ENCODE data around the gene MAMDC4. TPM values are rescaled to one million over a fixed set of nuclear protein-coding genes. Genes with fewer than 3 reads are reported as not detected.
"Not testable (repeated sequence)": the region's sequence is repeated elsewhere in the genome, so short reads cannot be mapped to it uniquely, and the experiment has no call there.

The MAMDC4 gene
- total RNA-seq, 1 experiment from 2014 or later, result 17.3 TPM

- H3K9me3 ChIP-seq (ENCODE audit: control insufficient read depth in 1 of 2, insufficient read depth in 1 of 2, low read depth in 1 of 2, low read length in 2 of 2); DNase-seq (ENCODE audit: low read depth, low spot score); H3K79me2 ChIP-seq (ENCODE audit: insufficient read depth, low read length); H2AFZ ChIP-seq (ENCODE audit: low read depth, low read length, poor library complexity, severe bottlenecking); H3K4me2 ChIP-seq (ENCODE audit: low read length); CTCF ChIA-PET; H3K27me3 ChIP-seq (ENCODE audit: insufficient read depth, low read length); H3K9me2 ChIP-seq (ENCODE audit: insufficient read depth); POLR2A ChIA-PET; H4K20me1 ChIP-seq (ENCODE audit: insufficient read depth); BruUV-seq (replicated peaks); intact Hi-C loops (cut with micrococcal nuclease); H3K4me3 ChIP-seq (replicated peaks in 1 of 2; ENCODE audit: low read depth in 1 of 2, low read length in 2 of 2); H3K27ac ChIP-seq (ENCODE audit: low read depth, low read length); H3K9ac ChIP-seq (ENCODE audit: low read length); RAD21 ChIA-PET (ENCODE audit: low non-redundant PET in 1 of 2, low total read pairs in 2 of 2, uncharacterized antibody in 2 of 2, unreplicated experiment in 2 of 2); H3K36me3 ChIP-seq (ENCODE audit: control insufficient read depth in 1 of 2, insufficient read depth in 2 of 2, low read length in 2 of 2); ATAC-seq: not testable (repeated sequence)
- H3K4me1 ChIP-seq (ENCODE audit: control insufficient read depth in 1 of 2, insufficient read depth in 2 of 2, low read length in 2 of 2), result peaks cover 26 to 37% of the 10 kb centered on the region in 2 experiments
Observed at GRCh38 chr9:136803009-136803550, 49.1 kb upstream of the MAMDC4 start.

GRCh38 chr9:136803551-136804508 lies 48.3 kb upstream of the MAMDC4 start:
- Histone ChIP-seq H3K27me3 (ENCODE audit: insufficient read depth, low read length) (no peaks in the 10 kb centered on the region), H3K27ac (ENCODE audit: low read depth, low read length) (no peak overlapping the region), H3K9me3 (ENCODE audit: control insufficient read depth in 1 of 2, insufficient read depth in 1 of 2, low read depth in 1 of 2, low read length in 2 of 2) (no peaks in the 10 kb centered on the region), H3K4me1 (ENCODE audit: control insufficient read depth in 1 of 2, insufficient read depth in 2 of 2, low read length in 2 of 2) (peaks cover 26 to 37% of the 10 kb centered on the region in 2 experiments), H3K36me3 (ENCODE audit: control insufficient read depth in 1 of 2, insufficient read depth in 2 of 2, low read length in 2 of 2) (no peaks in the 10 kb centered on the region), H3K9ac (ENCODE audit: low read length) (no peak overlapping the region), H3K4me3 (replicated peaks in 1 of 2; ENCODE audit: low read depth in 1 of 2, low read length in 2 of 2) (no peak overlapping the region), H4K20me1 (ENCODE audit: insufficient read depth) (no peaks in the 10 kb centered on the region), H3K79me2 (ENCODE audit: insufficient read depth, low read length) (peaks cover 17% of the 10 kb centered on the region), H2AFZ (ENCODE audit: low read depth, low read length, poor library complexity, severe bottlenecking) (no peak overlapping the region), H3K4me2 (ENCODE audit: low read length) (no peak overlapping the region), H3K9me2 (ENCODE audit: insufficient read depth) (no peaks in the 10 kb centered on the region)
- intact Hi-C loops (cut with micrococcal nuclease), result no loop called here
- CTCF ChIA-PET, result no interaction called here
- POLR2A ChIA-PET, result no interaction called here
- ATAC-seq (no peak), DNase-seq (ENCODE audit: low read depth, low spot score) (no peak)
- RAD21 ChIA-PET (ENCODE audit: low non-redundant PET in 1 of 2, low total read pairs in 2 of 2, uncharacterized antibody in 2 of 2, unreplicated experiment in 2 of 2), result no interaction called here
- no TSS peak for BruUV-seq (replicated peaks)
- TF ChIP-seq CTCF (IDR thresholded peaks at IDR 0.05 in 2 of 3, conservative IDR thresholded peaks at IDR 0.05 in 1 of 3; ENCODE audit: borderline replicate concordance in 1 of 3, insufficient read depth in 1 of 3, low read depth in 2 of 3, low read length in 2 of 3), result no peak
- no peak for TF ChIP-seq POLR2A (IDR thresholded peaks at IDR 0.05; ENCODE audit: borderline replicate concordance, extremely low read depth, insufficient read depth, insufficient read length)
- TF ChIP-seq FOSL1 (IDR thresholded peaks at IDR 0.05; ENCODE audit: low read depth), result no peak
- TF ChIP-seq POLR2AphosphoS5 (IDR thresholded peaks at IDR 0.05; ENCODE audit: low read depth, low read length), result no peak
- no peak for TF ChIP-seq EZH2 (IDR thresholded peaks at IDR 0.05)
- TF ChIP-seq YY1 (IDR thresholded peaks at IDR 0.05; ENCODE audit: extremely low read depth, insufficient replicate concordance, low read depth, low read length), result no peak
- TF ChIP-seq MAX (IDR thresholded peaks at IDR 0.05), result no peak
- no peak for TF ChIP-seq ZNF274 (IDR thresholded peaks at IDR 0.05; ENCODE audit: low read depth, low read length)
- TF ChIP-seq CBX3 (IDR thresholded peaks at IDR 0.05; ENCODE audit: low read depth), result no peak
- no peak for TF ChIP-seq ZFX (IDR thresholded peaks at IDR 0.05)
- TF ChIP-seq TCF7L2 (IDR thresholded peaks at IDR 0.05; ENCODE audit: borderline replicate concordance, extremely low read depth, insufficient read depth, insufficient read length), result no peak
- TF ChIP-seq REST (IDR thresholded peaks at IDR 0.05; ENCODE audit: low read depth), result no peak
- TF ChIP-seq EGR1 (IDR thresholded peaks at IDR 0.05; ENCODE audit: low read depth), result no peak
